WERI-Rb-1 (cell line): ENCODE results near the gene THEM5.

ENCODE experiments used
- DNase-seq: peaks from one replicate; pipeline ENCODE4 v3.0.0-alpha.2; 2020
- H3K27ac ChIP-seq: fragments of 250-450 bp; sonication (Bioruptor Pico); 2 replicates; pipeline ENCODE4 v1.5.1; 2020; ENCODE audit warnings: mild to moderate bottlenecking, moderate library complexity
- H3K27me3 ChIP-seq: fragments of 250-450 bp; sonication (Bioruptor Pico); 2 replicates; pipeline ENCODE4 v1.5.1; 2021; ENCODE audit warnings: mild to moderate bottlenecking, low read depth, moderate library complexity; ENCODE audit not compliant: insufficient read depth, severe bottlenecking
- H3K36me3 ChIP-seq: fragments of 250-450 bp; sonication (Bioruptor Pico); 2 replicates; pipeline ENCODE4 v1.5.1; 2020; ENCODE audit warnings: mild to moderate bottlenecking, moderate library complexity
- H3K4me3 ChIP-seq: 2 replicates; pipeline ENCODE4 v1.5.1; 2011; ENCODE audit warnings: low read depth, mild to moderate bottlenecking, control low read depth, low read length
- H3K9me3 ChIP-seq: fragments of 250-450 bp; sonication (Bioruptor Pico); 2 replicates; pipeline ENCODE4 v1.5.1; 2021; ENCODE audit warnings: mild to moderate bottlenecking, moderate library complexity; ENCODE audit not compliant: severe bottlenecking
- TF ChIP-seq, protein P1 (sequence below): IDR thresholded peaks from 2 replicates; pipeline ENCODE4 v1.5.1; 2011; ENCODE audit warnings: low read depth, mild to moderate bottlenecking, control low read depth, inconsistent platforms, low read length

The THEM5 gene

DNA sequence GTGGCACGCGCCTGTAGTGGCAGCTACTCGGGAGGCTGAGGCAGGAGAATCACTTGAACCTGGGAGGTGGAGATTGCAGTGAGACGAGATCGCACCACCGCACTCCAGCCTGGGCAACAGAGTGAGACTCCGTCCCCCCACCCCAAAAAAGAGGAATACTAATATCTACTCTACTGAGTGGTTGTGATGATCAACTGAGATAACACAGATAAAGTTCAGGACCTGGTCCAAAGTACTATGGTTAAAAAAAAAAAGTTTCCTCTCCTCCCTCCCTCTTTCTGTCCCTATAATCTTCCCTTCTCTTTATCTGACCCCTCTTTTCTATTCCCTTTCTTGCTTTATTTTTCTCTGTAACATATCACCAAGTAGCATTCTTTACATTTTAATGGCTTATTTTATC is 17.9 kb downstream of the THEM5 start:
- no peak for DNase-seq
- Histone ChIP-seq H3K27me3 (no peaks in the 10 kb centered on the region), H3K27ac (peak overlapping the region; percentile 16), H3K9me3 (no peaks in the 10 kb centered on the region), H3K4me3 (no peak overlapping the region), H3K36me3 (no peaks in the 10 kb centered on the region)
- TF ChIP-seq, protein P1, sequence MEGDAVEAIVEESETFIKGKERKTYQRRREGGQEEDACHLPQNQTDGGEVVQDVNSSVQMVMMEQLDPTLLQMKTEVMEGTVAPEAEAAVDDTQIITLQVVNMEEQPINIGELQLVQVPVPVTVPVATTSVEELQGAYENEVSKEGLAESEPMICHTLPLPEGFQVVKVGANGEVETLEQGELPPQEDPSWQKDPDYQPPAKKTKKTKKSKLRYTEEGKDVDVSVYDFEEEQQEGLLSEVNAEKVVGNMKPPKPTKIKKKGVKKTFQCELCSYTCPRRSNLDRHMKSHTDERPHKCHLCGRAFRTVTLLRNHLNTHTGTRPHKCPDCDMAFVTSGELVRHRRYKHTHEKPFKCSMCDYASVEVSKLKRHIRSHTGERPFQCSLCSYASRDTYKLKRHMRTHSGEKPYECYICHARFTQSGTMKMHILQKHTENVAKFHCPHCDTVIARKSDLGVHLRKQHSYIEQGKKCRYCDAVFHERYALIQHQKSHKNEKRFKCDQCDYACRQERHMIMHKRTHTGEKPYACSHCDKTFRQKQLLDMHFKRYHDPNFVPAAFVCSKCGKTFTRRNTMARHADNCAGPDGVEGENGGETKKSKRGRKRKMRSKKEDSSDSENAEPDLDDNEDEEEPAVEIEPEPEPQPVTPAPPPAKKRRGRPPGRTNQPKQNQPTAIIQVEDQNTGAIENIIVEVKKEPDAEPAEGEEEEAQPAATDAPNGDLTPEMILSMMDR = no peak

DNA sequence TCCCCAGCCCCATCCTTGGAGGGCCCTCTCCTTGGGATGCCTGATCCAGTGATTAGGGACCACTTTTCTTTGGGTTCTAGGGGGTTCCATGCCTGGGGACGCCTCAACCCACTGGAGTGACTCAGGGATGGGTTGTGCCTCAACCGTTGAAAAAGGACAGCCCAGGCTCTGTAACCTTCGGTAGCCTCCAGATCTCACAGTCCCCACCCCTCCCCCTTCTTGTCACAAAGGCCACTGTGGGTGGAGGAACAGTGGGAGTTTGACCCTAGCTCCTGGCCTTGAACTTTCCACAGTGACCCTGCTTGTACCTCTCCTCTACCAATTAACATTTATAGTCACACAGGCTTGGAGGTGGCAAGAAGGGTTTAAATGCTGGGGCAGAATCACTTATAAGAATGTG is 19.3 kb downstream of the THEM5 start:
- Histone ChIP-seq H3K9me3 (no peaks in the 10 kb centered on the region), H3K4me3 (no peak overlapping the region), H3K27ac (no peak overlapping the region), H3K36me3 (no peaks in the 10 kb centered on the region), H3K27me3 (no peaks in the 10 kb centered on the region)
- TF ChIP-seq, protein P1 = no peak
- no peak for DNase-seq

DNA sequence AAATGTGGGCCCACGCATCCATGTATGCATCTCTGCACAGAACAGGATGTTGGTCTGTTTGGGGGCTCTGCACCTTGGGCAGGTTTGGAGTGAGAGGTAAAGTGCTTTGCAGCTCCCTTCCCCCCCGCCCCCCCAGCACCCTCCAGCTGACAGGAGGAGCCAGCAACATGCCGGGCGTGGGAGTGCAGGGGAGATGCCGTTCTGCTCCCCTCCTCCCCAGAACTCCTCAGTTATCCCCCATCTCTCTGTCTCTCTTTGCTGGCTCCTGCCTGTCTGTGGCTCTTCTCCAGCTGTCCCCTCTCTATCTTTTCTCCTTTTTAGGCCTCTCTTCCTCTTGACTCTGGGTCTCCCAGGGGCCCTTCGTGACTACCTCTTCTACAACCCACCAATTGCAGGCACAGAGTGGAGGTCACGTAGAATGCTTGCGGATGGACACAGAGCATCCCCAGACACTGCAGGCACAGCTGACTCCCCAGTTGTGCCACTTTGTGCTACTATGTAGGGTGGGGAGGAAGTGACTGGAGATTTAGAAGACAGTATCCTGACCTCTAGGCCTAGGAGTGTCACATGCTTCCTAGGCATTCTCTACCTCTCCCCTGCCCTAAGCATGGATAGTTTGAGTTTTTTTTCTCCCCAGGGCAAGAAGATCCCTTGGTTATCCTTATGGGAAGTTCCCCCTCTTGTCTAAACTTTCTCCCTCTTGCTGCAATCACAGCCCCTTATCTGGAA is 20.2 kb downstream of the THEM5 start:
- Histone ChIP-seq H3K9me3 (no peaks in the 10 kb centered on the region), H3K36me3 (no peaks in the 10 kb centered on the region), H3K27me3 (no peaks in the 10 kb centered on the region), H3K27ac (no peak overlapping the region), H3K4me3 (no peak overlapping the region)
- no peak for DNase-seq
- TF ChIP-seq, protein P1 = no peak

DNA sequence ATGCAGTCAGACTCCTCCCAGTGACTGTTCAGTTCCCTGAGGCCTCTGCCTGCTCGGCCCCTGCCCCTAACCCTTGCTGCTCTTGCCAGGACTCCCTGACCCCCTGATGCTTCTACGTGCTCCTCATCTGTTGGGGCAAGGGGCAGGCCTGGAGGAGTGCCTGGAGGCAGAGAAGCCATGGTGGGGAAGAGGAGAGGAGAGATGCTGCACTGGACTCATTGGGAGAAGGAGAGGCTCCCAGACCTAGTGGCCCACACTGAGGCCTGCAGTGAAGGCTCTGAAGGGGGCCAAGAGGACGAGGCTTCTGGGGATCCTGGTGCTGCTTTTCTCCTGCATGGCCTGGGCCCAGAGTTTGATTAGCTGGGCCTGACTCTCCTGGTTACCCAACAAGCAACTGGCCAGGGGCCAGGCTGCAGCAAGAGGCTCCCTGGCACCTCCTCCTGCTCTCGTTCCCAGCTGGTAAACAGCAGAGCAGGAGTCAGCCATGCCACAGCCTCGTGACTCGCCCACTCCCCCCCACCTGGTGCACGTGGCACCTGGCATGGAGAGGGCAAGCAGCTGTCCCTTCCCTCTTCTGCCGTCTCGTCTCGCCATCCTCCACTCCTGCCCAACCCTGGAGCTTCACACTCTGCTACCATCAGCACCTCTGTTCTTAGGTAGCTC is 21.1 kb downstream of the THEM5 start:
- TF ChIP-seq, protein P1 = no peak
- H3K4me3 ChIP-seq = no peak overlapping the region
- no peak for DNase-seq
- no peaks in the 10 kb centered on the region for H3K27me3 ChIP-seq
- no peaks in the 10 kb centered on the region for H3K36me3 ChIP-seq
- H3K27ac ChIP-seq = no peak overlapping the region
- no peaks in the 10 kb centered on the region for H3K9me3 ChIP-seq

DNA sequence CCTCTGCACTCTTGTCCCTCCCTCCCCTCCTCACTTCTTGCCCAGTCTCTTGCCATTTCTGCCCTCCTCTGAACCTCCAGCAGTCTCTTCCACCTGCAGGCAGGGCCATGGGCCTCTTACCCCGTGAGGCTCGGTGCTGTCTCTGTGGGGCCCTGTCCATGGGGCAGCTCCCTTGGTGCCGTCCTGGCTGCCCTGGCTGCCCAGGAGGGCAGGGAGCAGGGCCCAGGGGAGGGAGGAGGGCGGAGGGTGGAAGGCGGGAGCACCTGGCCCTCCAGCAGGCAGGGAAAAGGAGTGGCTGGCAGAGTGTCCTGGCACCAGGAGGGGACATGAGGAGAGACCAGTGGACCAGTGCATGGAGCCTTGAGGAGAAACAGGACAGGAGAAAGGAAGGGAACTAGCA is 21.9 kb downstream of the THEM5 start, which contains the start of gene RORC:
RORC (minus strand) TSS at position 198 of the 400 bp plus-strand sequence; CDS start at position 160, 38 bp downstream.
- Histone ChIP-seq H3K36me3 (no peaks in the 10 kb centered on the region), H3K27ac (no peak within 1 kb of the TSS), H3K27me3 (no peaks in the 10 kb centered on the region), H3K4me3 (no peak within 1 kb of the TSS), H3K9me3 (no peaks in the 10 kb centered on the region)
- no peak for DNase-seq
- TF ChIP-seq, protein P1 = no peak

DNA sequence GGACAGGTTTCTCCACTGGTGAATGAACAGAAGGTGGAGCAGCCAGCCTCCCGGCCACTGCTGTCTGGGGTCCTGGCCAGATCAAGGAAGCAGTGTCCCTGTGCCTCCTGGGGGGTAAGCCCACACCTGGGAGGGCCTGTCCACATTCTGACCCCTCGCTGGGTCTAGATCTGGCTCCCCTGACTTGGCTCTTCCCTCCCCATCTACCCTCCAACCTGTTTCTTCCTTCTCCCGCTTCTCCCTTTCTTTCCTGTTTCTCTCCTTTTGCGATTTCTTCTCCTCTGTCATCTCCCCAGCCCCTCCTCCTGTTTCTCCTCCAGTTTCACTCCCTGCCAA is 22.3 kb downstream of the THEM5 start:
- no peaks in the 10 kb centered on the region for H3K9me3 ChIP-seq
- no peaks in the 10 kb centered on the region for H3K27me3 ChIP-seq
- DNase-seq = no peak
- no peak overlapping the region for H3K27ac ChIP-seq
- H3K36me3 ChIP-seq = no peaks in the 10 kb centered on the region
- TF ChIP-seq, protein P1 = no peak
- no peak overlapping the region for H3K4me3 ChIP-seq
